ENCODE data around the gene TMC3.

TMC3 gene

DNA sequence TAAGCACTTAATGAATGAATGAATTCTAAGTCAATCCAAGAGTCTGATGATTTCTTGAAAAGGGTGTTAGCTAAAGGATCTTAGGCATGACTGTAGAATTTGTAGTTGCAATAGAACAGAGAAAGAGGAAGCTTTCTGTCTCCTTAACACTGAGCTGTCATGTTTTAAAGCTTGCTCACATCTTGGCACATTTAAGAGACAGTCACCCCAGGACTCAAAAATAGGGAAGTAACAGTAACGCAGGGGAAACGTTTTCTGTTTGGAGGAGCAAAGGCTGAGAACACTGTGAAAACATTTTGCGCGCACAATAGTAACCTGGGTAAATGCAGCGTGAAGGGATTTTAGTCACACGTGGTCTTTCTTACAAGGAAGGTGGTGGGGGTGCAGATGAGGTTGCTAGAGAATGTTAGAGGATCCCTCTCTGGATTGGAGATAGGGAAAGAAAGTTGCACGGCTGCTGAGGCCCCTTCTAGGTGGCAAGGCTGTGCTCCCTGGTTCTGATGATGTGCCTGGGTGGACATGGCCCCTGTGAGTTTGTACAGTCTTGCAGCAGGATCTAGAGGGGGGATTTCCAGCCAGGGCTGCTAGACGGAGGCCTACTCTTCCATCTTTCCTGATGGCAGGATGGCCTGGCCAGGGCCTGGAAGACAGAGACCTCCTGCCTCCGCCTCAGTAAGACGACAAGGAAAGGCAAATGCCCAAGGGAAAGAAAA, 62.1 kb downstream of the TMC3 start:
- Mint-ChIP-seq H3K4me1 (ENCODE audit: low read depth) (peaks cover 86% of the 10 kb centered on the region), H3K27me3 (no peaks in the 10 kb centered on the region), H3K27ac (peak overlapping the region; percentile 28), H3K4me3 (no peak overlapping the region), H3K9me3 (peaks cover 3% of the 10 kb centered on the region), H3K36me3 (ENCODE audit: low read depth) (peaks cover 83% of the 10 kb centered on the region)

DNA sequence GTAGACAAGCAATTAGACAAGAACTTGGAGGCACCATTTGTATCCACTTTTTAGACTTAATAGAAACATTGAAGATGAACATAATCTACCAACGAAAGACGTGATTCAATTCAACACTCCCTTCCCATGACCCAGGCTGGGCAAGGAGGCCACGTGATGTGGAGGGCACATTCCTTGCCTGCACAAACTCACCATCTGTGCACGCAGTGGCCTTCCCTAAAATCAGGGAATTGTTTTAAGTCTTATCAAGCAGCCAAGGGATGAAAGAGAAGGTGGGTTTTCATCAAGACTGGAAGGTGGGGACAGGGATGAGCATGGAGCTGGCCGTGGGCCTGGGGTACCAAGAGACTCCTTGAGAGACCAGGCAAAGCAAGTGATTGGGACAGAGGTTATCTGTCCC, 63.5 kb downstream of the TMC3 start:
- Mint-ChIP-seq H3K27ac (peak overlapping the region; percentile 18), H3K9me3 (peaks cover 3% of the 10 kb centered on the region), H3K27me3 (no peaks in the 10 kb centered on the region), H3K4me3 (no peak overlapping the region), H3K36me3 (ENCODE audit: low read depth) (peaks cover 92% of the 10 kb centered on the region), H3K4me1 (ENCODE audit: low read depth) (peaks cover 86% of the 10 kb centered on the region)

DNA sequence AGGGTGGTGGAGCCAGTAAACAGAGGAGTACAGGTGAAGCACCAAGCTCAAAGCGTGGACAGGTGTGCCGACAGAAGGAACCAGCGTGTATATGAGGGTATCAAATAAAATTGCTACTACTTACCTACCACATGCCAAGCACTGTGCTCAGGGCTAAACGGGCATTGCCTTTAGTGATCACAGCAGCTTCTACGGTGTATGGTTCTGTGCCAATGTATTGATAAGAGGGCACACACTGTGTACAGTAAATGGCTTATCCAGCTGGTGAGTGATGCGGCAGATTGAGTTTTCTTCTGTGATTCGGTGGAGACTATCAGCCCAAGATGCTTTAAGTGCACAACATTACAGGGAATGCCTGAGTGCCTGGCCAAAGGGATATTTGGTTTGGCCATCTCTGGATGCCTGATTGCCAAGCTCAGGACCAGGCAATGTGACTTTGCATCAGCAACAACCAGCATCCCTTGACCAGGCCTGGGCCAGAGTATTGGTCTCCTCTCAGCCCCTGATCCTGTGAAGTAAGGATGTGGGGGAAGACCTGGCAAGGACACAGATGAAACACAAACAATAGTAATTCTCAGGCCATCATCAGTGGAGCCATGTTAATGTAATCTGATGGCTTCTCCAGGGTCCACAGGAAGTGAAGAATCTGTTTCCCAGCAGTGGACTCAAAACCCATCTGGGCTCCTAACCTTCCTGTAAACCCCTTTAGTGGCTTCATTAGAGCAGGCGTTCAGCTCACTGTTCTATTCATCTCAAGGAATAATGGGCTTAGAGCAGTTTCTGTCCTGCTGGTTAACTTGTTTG, 64.2 kb downstream of the TMC3 start:
- Mint-ChIP-seq H3K9me3 (peaks cover 3% of the 10 kb centered on the region), H3K27ac (peak overlapping the region; percentile 32), H3K36me3 (ENCODE audit: low read depth) (peaks cover 94% of the 10 kb centered on the region), H3K4me1 (ENCODE audit: low read depth) (peaks cover 86% of the 10 kb centered on the region), H3K4me3 (no peak overlapping the region), H3K27me3 (no peaks in the 10 kb centered on the region)

DNA sequence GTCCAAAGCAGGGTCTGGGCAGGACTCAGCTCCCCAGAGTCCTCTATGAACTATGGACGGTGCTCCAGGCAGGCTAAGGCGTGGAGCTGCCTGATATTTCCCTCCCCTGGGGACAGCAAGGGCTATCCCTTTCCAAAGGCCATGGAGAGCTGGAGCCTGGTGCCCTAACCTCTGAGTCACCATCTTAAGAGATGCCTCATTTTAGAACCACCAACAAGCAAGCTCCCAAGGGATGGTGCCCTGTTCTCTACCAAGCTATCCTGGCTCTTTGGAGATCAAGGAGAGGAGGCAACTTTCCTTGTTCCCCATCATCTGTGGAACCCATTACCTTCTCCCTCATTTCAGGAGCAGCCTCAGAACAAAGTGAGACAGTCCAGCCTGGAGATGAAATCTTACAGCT, 65.8 kb downstream of the TMC3 start:
- peak overlapping the region; percentile 71 for H3K27ac Mint-ChIP-seq
- peaks cover 3% of the 10 kb centered on the region for H3K9me3 Mint-ChIP-seq
- H3K36me3 Mint-ChIP-seq (ENCODE audit: low read depth) = peaks cover 100% of the 10 kb centered on the region
- no peak overlapping the region for H3K4me3 Mint-ChIP-seq
- H3K27me3 Mint-ChIP-seq = no peaks in the 10 kb centered on the region
- peaks cover 91% of the 10 kb centered on the region for H3K4me1 Mint-ChIP-seq (ENCODE audit: low read depth)

DNA sequence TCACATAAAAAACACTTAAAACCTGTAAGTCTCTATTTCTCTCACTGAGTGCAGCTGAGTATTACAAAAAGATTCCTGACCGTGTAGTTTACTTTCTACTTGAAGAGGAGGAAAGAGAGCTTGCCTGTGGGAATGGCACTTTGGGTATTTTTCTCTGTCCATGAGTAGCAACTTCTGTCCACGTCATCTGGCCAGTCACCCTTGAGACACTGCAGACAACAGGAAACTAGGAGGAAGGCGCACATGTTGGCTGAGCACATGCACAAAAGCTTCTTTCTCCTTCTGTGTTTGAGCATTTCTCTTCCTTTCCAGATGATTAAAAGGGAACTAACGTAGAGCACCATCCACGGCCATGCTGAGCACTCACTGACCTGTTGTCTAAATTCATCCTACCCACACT, 69.8 kb downstream of the TMC3 start:
- Mint-ChIP-seq H3K27me3 (no peaks in the 10 kb centered on the region), H3K27ac (peak overlapping the region; percentile 98), H3K4me3 (peak overlapping the region; percentile 99)

DNA sequence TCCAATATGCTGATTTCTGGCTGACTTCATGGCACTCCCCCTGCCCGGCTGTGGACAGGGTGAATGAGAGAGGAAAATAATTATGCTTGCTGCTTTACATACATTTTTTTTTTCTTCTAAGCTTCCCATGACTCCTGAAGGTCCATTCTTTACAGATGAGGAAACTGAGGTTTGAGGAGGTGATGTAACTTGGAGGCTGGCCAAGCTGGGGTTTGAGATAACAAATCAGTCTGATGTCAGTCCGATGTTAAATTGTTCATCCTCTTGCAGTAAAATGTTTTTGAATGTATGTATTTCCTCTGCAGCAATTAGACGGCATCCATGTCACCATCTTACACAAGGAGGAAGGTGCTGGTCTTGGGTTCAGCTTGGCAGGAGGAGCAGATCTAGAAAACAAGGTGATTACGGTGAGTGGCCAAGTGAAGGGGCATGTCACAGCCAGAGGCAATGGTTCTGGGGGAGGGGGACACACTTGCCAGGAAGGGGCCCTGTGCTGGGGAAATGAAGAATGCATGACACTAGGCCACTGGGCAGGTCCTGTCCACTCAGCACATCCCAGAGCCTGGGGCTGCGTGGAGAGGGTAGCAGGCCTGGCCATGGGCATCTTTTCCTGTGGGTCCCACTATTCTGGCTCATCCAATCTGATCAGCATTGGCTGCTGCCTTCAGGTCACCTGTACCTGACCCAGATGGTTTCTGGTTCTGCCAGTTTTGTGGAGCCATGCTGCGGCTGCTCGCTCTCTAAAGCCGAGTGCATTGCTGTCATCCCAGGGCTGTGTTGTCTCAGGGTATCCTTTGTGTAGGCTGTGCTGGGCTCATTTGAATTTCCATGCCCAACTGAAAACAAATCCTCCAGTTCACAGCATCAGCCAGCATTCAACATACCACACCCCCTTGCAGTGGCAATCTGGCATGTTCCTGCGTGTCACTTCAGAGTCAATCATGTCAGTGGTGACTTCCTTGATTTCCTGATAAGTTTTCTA, 70.5 kb downstream of the TMC3 start:
- Mint-ChIP-seq H3K36me3 (ENCODE audit: low read depth) (peaks cover 96% of the 10 kb centered on the region), H3K4me1 (ENCODE audit: low read depth) (peaks cover 89% of the 10 kb centered on the region), H3K27ac (peak overlapping the region; percentile 98), H3K27me3 (no peaks in the 10 kb centered on the region), H3K9me3 (no peaks in the 10 kb centered on the region), H3K4me3 (peak overlapping the region; percentile 99)

More for the DNA sequence above, 69.8 kb downstream of the TMC3 start:
- peaks cover 100% of the 10 kb centered on the region for H3K36me3 Mint-ChIP-seq (ENCODE audit: low read depth)
- H3K9me3 Mint-ChIP-seq = peaks cover 1% of the 10 kb centered on the region
- H3K4me1 Mint-ChIP-seq (ENCODE audit: low read depth) = peaks cover 87% of the 10 kb centered on the region

DNA sequence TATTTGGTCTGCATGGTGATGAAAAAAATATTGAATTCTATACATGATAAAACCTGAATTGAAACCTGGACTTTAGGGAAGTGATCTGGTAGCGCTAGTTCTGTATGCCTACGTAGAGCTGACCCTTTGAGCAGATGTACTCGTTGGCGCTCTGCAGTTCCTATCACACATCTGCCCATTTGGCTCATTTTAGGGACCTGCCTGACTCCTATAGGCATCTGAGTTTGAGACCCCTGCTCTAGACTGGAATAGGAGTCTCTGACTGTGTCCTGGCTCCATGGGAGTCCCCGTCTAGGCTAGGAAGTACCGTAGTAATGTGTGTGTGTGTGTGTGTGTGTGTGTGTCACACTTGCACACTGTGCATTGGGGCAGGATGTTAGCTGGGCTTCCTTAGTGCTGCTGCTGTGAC, 71.3 kb downstream of the TMC3 start:
- Mint-ChIP-seq H3K9me3 (no peaks in the 10 kb centered on the region), H3K27me3 (no peaks in the 10 kb centered on the region), H3K27ac (peak overlapping the region; percentile 98), H3K4me1 (ENCODE audit: low read depth) (peaks cover 91% of the 10 kb centered on the region), H3K36me3 (ENCODE audit: low read depth) (peaks cover 87% of the 10 kb centered on the region), H3K4me3 (peak overlapping the region; percentile 99)

DNA sequence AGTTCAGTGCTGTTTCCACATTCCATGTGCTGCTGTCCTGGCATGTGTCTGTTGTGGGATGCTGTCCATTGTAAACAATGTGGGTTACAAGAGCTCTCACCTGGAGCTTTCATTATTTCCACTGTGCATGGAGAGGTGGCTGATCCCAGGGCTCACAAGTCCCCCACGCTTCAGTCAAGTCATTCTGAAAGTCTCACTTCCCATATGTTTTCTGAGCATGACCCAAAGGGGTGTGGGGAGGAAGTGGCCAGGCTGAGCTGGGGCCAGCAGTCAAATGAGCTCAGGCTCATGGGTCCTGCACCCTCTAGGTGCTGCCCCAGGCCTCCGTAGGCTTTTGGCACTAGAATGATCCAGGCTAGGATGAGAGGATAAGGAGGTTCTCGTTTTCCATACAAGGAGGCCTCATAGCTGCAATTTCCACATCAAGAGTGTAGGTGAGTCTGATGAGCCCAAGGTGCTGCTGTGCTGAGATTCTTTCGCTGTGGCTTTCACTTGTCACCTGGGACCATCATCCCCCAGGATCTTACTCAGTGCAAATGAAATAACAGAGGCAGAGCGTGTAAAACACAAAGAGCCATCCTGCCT, 72.1 kb downstream of the TMC3 start:
- H3K27me3 Mint-ChIP-seq = no peaks in the 10 kb centered on the region
- H3K27ac Mint-ChIP-seq = peak overlapping the region; percentile 98
- H3K9me3 Mint-ChIP-seq = no peaks in the 10 kb centered on the region
- peaks cover 91% of the 10 kb centered on the region for H3K4me1 Mint-ChIP-seq (ENCODE audit: low read depth)
- peaks cover 87% of the 10 kb centered on the region for H3K36me3 Mint-ChIP-seq (ENCODE audit: low read depth)
- H3K4me3 Mint-ChIP-seq = peak overlapping the region; percentile 99

DNA sequence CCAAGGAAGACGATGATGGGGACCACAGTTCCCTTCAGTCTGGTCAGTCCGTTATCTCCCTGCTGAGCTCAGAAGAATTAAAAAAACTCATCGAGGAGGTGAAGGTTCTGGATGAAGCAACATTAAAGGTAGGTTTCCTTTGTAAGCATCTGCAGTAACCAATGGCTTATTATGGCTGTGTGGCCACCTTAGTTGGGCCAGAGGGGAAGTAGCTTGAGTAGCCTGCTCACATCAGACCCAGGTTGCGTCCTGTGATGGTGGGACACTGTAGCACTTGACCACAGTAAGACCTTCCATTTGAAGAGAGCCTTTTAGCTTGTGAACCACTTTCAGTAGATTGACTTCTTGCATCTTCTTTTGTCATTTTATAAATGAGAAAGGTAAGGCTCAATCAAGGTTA, 72.6 kb downstream of the TMC3 start:
- peaks cover 84% of the 10 kb centered on the region for H3K36me3 Mint-ChIP-seq (ENCODE audit: low read depth)
- no peaks in the 10 kb centered on the region for H3K27me3 Mint-ChIP-seq
- H3K9me3 Mint-ChIP-seq = no peaks in the 10 kb centered on the region
- H3K27ac Mint-ChIP-seq = peak overlapping the region; percentile 98
- peak overlapping the region; percentile 99 for H3K4me3 Mint-ChIP-seq
- peaks cover 92% of the 10 kb centered on the region for H3K4me1 Mint-ChIP-seq (ENCODE audit: low read depth)

DNA sequence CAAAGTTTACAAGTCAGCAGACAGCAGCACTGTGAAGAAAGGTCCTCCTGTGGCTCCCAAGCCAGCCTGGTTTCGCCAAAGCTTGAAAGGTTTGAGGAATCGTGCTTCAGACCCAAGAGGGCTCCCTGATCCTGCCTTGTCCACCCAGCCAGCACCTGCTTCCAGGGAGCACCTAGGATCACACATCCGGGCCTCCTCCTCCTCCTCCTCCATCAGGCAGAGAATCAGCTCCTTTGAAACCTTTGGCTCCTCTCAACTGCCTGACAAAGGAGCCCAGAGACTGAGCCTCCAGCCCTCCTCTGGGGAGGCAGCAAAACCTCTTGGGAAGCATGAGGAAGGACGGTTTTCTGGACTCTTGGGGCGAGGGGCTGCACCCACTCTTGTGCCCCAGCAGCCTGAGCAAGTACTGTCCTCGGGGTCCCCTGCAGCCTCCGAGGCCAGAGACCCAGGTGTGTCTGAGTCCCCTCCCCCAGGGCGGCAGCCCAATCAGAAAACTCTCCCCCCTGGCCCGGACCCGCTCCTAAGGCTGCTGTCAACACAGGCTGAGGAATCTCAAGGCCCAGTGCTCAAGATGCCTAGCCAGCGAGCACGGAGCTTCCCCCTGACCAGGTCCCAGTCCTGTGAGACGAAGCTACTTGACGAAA, 74.3 kb downstream of the TMC3 start:
- Mint-ChIP-seq H3K9me3 (no peaks in the 10 kb centered on the region), H3K36me3 (ENCODE audit: low read depth) (peaks cover 68% of the 10 kb centered on the region), H3K4me1 (ENCODE audit: low read depth) (peaks cover 92% of the 10 kb centered on the region), H3K4me3 (peak overlapping the region; percentile 99), H3K27ac (peak overlapping the region; percentile 98), H3K27me3 (no peaks in the 10 kb centered on the region)

DNA sequence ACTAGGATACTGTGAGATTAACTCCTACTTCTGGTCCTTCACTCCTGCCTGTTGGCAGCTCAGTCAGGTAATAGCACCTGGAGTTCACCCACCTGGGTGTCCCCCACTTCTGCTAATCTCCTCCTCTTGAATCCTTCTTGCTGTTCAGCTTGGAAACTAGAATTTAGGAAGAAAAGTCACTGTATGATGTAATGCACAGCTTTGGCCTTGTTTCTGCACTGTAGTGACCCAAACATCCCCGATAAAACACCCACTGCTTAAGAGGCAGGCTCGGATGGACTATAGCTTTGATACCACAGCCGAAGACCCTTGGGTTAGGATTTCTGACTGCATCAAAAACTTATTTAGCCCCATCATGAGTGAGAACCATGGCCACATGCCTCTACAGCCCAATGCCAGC, 74.9 kb downstream of the TMC3 start:
- Mint-ChIP-seq H3K4me3 (peak overlapping the region; percentile 99), H3K9me3 (no peaks in the 10 kb centered on the region), H3K36me3 (ENCODE audit: low read depth) (peaks cover 62% of the 10 kb centered on the region), H3K4me1 (ENCODE audit: low read depth) (peaks cover 92% of the 10 kb centered on the region), H3K27ac (peak overlapping the region; percentile 98), H3K27me3 (no peaks in the 10 kb centered on the region)

DNA sequence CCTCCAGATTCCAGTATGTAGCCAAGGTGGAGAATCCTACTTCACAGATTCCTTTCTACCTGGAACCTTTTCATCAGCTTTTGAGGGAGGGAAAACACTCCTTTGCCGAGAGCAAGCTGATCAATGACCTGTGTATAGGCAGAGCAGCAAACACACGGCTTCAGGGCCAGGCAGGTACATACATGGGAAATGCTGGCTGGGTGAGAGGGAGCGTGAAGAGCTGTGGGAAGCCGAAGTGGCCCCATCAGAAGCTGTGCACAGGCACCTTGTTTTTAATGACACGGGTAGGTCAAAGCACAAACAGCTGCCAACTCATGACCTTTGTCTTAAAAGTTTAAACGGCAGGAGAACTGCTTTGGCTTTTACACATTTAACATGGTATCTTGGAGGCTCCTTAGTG, 75.4 kb downstream of the TMC3 start:
- H3K36me3 Mint-ChIP-seq (ENCODE audit: low read depth) = peaks cover 57% of the 10 kb centered on the region
- H3K27me3 Mint-ChIP-seq = no peaks in the 10 kb centered on the region
- peak overlapping the region; percentile 98 for H3K27ac Mint-ChIP-seq
- peaks cover 92% of the 10 kb centered on the region for H3K4me1 Mint-ChIP-seq (ENCODE audit: low read depth)
- H3K4me3 Mint-ChIP-seq = peak overlapping the region; percentile 99
- no peaks in the 10 kb centered on the region for H3K9me3 Mint-ChIP-seq

DNA sequence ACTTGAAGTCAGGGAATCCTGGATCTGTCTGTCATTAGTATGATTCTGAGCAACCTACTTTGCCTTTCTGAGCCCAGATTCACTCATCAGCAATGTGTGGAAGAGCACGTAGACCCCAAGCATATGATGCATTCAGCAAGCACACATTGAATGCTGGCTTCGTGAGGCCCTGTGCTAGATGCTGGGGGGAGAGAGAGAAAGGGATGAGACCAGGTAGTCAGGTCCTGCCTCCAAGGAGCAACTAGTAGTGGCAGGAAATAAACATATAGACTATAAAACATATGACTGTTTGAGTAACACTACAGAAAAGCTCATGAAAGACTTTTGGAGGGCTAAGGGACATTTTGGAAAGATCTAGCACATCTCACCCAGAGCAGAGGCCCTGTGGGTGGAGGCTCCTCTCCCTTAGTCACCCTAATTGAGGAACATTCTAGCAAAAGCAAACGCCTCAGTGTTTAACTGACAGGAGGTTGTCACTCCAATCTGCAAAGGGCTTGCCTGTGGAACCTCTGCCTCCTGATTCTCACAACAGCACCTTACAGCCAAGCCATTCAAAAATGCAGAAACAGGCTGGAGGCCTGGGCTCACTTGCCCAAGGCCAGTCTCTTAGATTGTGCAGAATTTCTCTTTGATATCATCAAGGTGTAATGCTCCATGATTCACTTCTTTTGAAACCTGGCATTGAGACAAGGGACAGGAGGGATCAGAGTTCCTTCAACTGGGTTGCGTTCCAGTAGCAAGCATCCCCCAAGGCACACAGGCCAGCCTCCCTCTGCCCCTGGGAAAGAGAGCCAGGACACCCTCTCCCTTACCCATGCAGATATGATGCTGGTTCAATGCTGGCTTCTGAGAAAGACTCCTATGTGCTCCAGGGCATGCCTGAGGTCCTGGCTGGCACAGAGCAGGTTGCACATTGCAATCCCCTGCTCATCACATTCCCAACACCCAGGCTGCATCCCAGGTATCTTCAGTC, 76.1 kb downstream of the TMC3 start:
- Mint-ChIP-seq H3K9me3 (no peaks in the 10 kb centered on the region), H3K27me3 (no peaks in the 10 kb centered on the region), H3K4me1 (ENCODE audit: low read depth) (peaks cover 92% of the 10 kb centered on the region), H3K4me3 (peak overlapping the region; percentile 99), H3K27ac (peak overlapping the region; percentile 98), H3K36me3 (ENCODE audit: low read depth) (peaks cover 49% of the 10 kb centered on the region)
